Caco-2 (cell line): ENCODE data around the gene ANK3. TPM values are rescaled to one million over a fixed set of nuclear protein-coding genes. Genes with fewer than 3 reads are reported as not detected.

Source experiments
- BruUV-seq: library from RNA; stranded (reverse); fragments of 400-500 nt; replicated peaks from 2 replicates; lab custom pipeline; 2021; lab: Mats Ljungman, UMichigan
- CTCF ChIA-PET: fragments of 300-600 bp; sonication (Branson Sonifier 250); formaldehyde crosslinking; loops from one replicate; lab custom pipeline; 2022; ENCODE audit warnings: antibody characterized with exemption; lab: Charles Lee
- POLR2A ChIA-PET: fragments of 300-600 bp; sonication (Branson Sonifier 250); formaldehyde crosslinking; loops from one replicate; lab custom pipeline; 2022; ENCODE audit warnings: antibody characterized with exemption; lab: Charles Lee
- DNase-seq, 2 experiments: peaks; one replicate each; pipeline versions ENCODE4 v3.0.0 to v3.0.0-alpha.2; 2020 to 2022
- H3K27me3 ChIP-seq: replicated peaks from 2 replicates; pipeline ENCODE4 v1.6.0; 2011; ENCODE audit warnings: low read length; ENCODE audit not compliant: control insufficient read depth, insufficient read depth
- H3K36me3 ChIP-seq: 2 replicates; pipeline ENCODE4 v1.5.1; 2011; ENCODE audit warnings: low read length; ENCODE audit not compliant: control insufficient read depth, insufficient read depth
- H3K4me1 ChIP-seq: fragments of 250-450 bp; sonication (Bioruptor Pico); 2 replicates; pipeline ENCODE4 v1.5.1; 2020; ENCODE audit warnings: mild to moderate bottlenecking
- H3K4me3 ChIP-seq: 2 replicates; pipeline ENCODE4 v1.5.1; 2011; ENCODE audit warnings: low read depth, mild to moderate bottlenecking, control low read depth, low read length
- H3K9me3 ChIP-seq: fragments of 250-450 bp; sonication (Bioruptor Pico); 2 replicates; pipeline ENCODE4 v1.5.1; 2020; ENCODE audit warnings: mild to moderate bottlenecking, moderate library complexity
- H3K27ac Mint-ChIP-seq: one replicate; pipeline ENCODE4 v1.8.0; 2022; ENCODE audit warnings: mixed read lengths; ENCODE audit not compliant: unreplicated experiment
- H3K27me3 Mint-ChIP-seq: one replicate; pipeline ENCODE4 v1.8.0; 2022; ENCODE audit warnings: mixed read lengths; ENCODE audit not compliant: insufficient read depth, unreplicated experiment
- H3K36me3 Mint-ChIP-seq: one replicate; pipeline ENCODE4 v1.8.0; 2022; ENCODE audit warnings: mild to moderate bottlenecking, mixed read lengths; ENCODE audit not compliant: insufficient read depth, unreplicated experiment
- H3K4me1 Mint-ChIP-seq: one replicate; pipeline ENCODE4 v1.8.0; 2022; ENCODE audit warnings: low read depth, mixed read lengths; ENCODE audit not compliant: unreplicated experiment
- H3K4me3 Mint-ChIP-seq: one replicate; pipeline ENCODE4 v1.8.0; 2022; ENCODE audit warnings: mild to moderate bottlenecking, moderate library complexity, mixed read lengths; ENCODE audit not compliant: unreplicated experiment
- H3K9me3 Mint-ChIP-seq: one replicate; pipeline ENCODE4 v1.8.0; 2022; ENCODE audit warnings: mixed read lengths; ENCODE audit not compliant: unreplicated experiment
- intact Hi-C: fragments of 100-400 bp; cut with micrococcal nuclease; formaldehyde crosslinking; loops from one replicate; pipeline ENCODE4 v1.10.0; 2022; ENCODE audit not compliant: unreplicated experiment
- total RNA-seq: library from RNA; stranded (reverse); gene quantifications from 2 replicates; pipeline ENCODE4 v1.2.3, GENCODE V29; 2022
- TF ChIP-seq, protein P1 (sequence below), 2 experiments: fragments of 200-600 bp in 1 of 2; IDR thresholded peaks; 1 replicate in 1 of 2; 2 replicates in 1 of 2; pipeline versions ENCODE4 v1.5.1 to v1.8.0; 2011 to 2022; ENCODE audit warnings: antibody characterized with exemption in 1 of 2, control low read depth in 1 of 2, inconsistent platforms in 1 of 2, low read depth in 1 of 2, low read length in 1 of 2, mild to moderate bottlenecking in 1 of 2, moderate library complexity in 1 of 2; ENCODE audit not compliant: insufficient read depth in 1 of 2, severe bottlenecking in 1 of 2, unreplicated experiment in 1 of 2

The ANK3 gene
- total RNA-seq, 1 experiment from 2014 or later, result 46.7 TPM

DNA sequence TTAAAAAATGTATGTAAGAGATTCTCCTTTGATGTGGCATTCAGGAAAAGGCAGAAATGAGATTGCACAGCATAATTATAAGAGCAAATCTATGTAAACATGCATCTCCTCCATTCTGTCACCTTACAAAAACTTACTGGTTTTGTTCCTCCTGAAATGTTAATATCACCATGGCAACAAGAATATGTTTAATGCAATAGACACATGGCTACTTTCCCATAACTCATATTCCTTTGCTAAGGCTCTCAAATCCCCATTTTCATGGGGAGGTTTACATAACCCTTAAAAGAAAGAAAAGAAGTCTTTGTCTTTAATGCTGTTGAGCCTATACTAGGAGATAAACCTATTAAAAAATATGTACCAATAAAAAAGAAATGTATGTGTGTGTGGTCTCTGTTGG, 136.2 kb downstream of the ANK3 start:
- Mint-ChIP-seq H3K27ac (no peak overlapping the region), H3K9me3 (no peaks in the 10 kb centered on the region), H3K27me3 (no peaks in the 10 kb centered on the region), H3K4me1 (peaks cover 11% of the 10 kb centered on the region), H3K36me3 (no peaks in the 10 kb centered on the region), H3K4me3 (no peak overlapping the region)
- no peak for DNase-seq
- BruUV-seq, result no TSS peak
- Histone ChIP-seq H3K36me3 (no peaks in the 10 kb centered on the region), H3K9me3 (no peaks in the 10 kb centered on the region), H3K27me3 (no peaks in the 10 kb centered on the region), H3K4me1 (0 out of 2 replicates have a peak, but pooled peaks cover 5% of the 10 kb centered on the region), H3K4me3 (no peak overlapping the region)
- POLR2A ChIA-PET, result no interaction called here
- intact Hi-C loops, result no loop called here
- CTCF ChIA-PET, result no interaction called here
- TF ChIP-seq, protein P1, sequence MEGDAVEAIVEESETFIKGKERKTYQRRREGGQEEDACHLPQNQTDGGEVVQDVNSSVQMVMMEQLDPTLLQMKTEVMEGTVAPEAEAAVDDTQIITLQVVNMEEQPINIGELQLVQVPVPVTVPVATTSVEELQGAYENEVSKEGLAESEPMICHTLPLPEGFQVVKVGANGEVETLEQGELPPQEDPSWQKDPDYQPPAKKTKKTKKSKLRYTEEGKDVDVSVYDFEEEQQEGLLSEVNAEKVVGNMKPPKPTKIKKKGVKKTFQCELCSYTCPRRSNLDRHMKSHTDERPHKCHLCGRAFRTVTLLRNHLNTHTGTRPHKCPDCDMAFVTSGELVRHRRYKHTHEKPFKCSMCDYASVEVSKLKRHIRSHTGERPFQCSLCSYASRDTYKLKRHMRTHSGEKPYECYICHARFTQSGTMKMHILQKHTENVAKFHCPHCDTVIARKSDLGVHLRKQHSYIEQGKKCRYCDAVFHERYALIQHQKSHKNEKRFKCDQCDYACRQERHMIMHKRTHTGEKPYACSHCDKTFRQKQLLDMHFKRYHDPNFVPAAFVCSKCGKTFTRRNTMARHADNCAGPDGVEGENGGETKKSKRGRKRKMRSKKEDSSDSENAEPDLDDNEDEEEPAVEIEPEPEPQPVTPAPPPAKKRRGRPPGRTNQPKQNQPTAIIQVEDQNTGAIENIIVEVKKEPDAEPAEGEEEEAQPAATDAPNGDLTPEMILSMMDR (IDR thresholded peaks at IDR 0.05; ENCODE audit: insufficient read depth in 1 of 2, low read depth in 1 of 2, low read length in 1 of 2, severe bottlenecking in 1 of 2, unreplicated experiment in 1 of 2), result no peak

DNA sequence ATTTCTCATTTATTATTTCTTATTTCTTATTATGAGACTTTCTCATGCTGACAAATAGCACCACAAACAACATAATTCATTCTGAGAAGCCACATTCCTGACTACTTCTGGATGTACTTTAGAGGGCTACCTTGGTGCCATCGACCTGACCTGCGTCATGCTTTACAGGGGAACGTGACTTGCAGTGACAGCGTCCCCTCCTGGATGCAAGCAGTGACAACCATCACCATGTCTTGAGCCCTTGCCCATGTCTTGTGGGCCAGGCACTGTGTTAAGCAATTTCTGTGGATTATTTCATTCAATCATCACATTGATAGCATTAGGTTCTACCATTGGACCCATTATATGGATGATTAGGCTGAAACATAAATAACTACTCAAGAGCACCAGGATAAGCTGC, 137.0 kb downstream of the ANK3 start:
- Histone ChIP-seq H3K4me3 (no peak overlapping the region), H3K4me1 (0 out of 2 replicates have a peak, but pooled peaks cover 2% of the 10 kb centered on the region), H3K9me3 (no peaks in the 10 kb centered on the region), H3K27me3 (no peaks in the 10 kb centered on the region), H3K36me3 (no peaks in the 10 kb centered on the region)
- CTCF ChIA-PET, result no interaction called here
- H3K4me1 Mint-ChIP-seq, result peaks cover 5% of the 10 kb centered on the region
- no peak overlapping the region for H3K27ac Mint-ChIP-seq
- POLR2A ChIA-PET, result no interaction called here
- intact Hi-C loops, result no loop called here
- DNase-seq, result no peak
- H3K27me3 Mint-ChIP-seq, result no peaks in the 10 kb centered on the region
- BruUV-seq, result no TSS peak
- TF ChIP-seq, protein P1 (IDR thresholded peaks at IDR 0.05; ENCODE audit: insufficient read depth in 1 of 2, low read depth in 1 of 2, low read length in 1 of 2, severe bottlenecking in 1 of 2, unreplicated experiment in 1 of 2), result no peak
- H3K4me3 Mint-ChIP-seq, result no peak overlapping the region
- no peaks in the 10 kb centered on the region for H3K9me3 Mint-ChIP-seq
- H3K36me3 Mint-ChIP-seq, result no peaks in the 10 kb centered on the region

DNA sequence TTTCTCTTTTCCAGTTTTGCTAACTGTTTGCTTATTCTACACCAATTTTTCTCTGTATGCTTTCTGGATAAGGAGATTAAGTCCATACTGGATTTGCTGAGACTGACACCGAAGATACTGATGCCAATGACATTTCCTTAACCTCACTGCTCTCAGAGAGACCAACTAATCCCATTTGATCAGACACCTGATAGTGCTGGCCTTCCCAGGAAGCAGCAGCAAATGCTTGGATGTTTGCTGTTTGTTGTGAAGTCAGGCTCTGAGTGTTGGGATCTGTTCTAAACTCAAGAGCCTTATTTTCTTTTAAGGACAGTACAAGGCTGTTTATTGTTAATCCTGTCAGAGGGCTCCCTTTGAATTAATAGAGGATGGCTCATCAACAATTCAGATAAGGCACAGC, 143.3 kb downstream of the ANK3 start:
- Mint-ChIP-seq H3K27ac (no peak overlapping the region), H3K9me3 (no peaks in the 10 kb centered on the region), H3K4me1 (no peaks in the 10 kb centered on the region), H3K36me3 (no peaks in the 10 kb centered on the region), H3K27me3 (no peaks in the 10 kb centered on the region), H3K4me3 (no peak overlapping the region)
- intact Hi-C loops, result no loop called here
- no peak overlapping the region for H3K4me3 ChIP-seq
- no peaks in the 10 kb centered on the region for H3K36me3 ChIP-seq
- TF ChIP-seq, protein P1 (IDR thresholded peaks at IDR 0.05; ENCODE audit: insufficient read depth in 1 of 2, low read depth in 1 of 2, low read length in 1 of 2, severe bottlenecking in 1 of 2, unreplicated experiment in 1 of 2), result no peak
- H3K4me1 ChIP-seq, result peaks cover 7% of the 10 kb centered on the region; the same call in 1 of the 2 replicates
- no peaks in the 10 kb centered on the region for H3K27me3 ChIP-seq
- POLR2A ChIA-PET, result interaction anchor here (0.7 kb wide), 1 partner anchor 179 kb away, joined by 13 read pairs; no protein-coding TSS in a partner anchor
- no TSS peak for BruUV-seq
- CTCF ChIA-PET, result no interaction called here
- DNase-seq, result no peak
- no peaks in the 10 kb centered on the region for H3K9me3 ChIP-seq
